K562 (cell line): ENCODE data around the gene MARK2. TPM values are rescaled to one million over a fixed set of nuclear protein-coding genes. Genes with fewer than 3 reads are reported as not detected.

Experiments used
- ATF3 ChIP-seq, 2 experiments: fragments of 450-650 bp in 1 of 2; sonication (generic) in 1 of 2; formaldehyde crosslinking in 1 of 2; IDR thresholded peaks in 1 of 2; conservative IDR thresholded peaks in 1 of 2; 2 replicates each; pipeline versions ENCODE4 v1.6.1 to v1.8.1; 2016 to 2023; ENCODE audit warnings: mild to moderate bottlenecking in 2 of 2, moderate library complexity in 2 of 2, inconsistent platforms in 1 of 2, missing genetic modification reagents in 1 of 2
- C11orf30 ChIP-seq: fragments of 450-650 bp; IDR thresholded peaks from 2 replicates; pipeline ENCODE4 v1.6.1; 2016; ENCODE audit warnings: low read depth, mild to moderate bottlenecking
- CC2D1A ChIP-seq: fragments of 450-650 bp; IDR thresholded peaks from 2 replicates; pipeline ENCODE4 v1.6.1; 2017; ENCODE audit warnings: mild to moderate bottlenecking
- CTCFL ChIP-seq: IDR thresholded peaks from 2 replicates; pipeline ENCODE4 v1.6.1; 2011; ENCODE audit warnings: borderline replicate concordance, low read depth, mild to moderate bottlenecking, moderate library complexity, low read length; ENCODE audit not compliant: insufficient read depth, poor library complexity, severe bottlenecking
- E2F8 ChIP-seq: fragments of 450-650 bp; IDR thresholded peaks from 2 replicates; pipeline ENCODE4 v1.7.1; 2018; ENCODE audit warnings: mild to moderate bottlenecking, low read depth; ENCODE audit not compliant: partially characterized antibody
- HNRNPL ChIP-seq: fragments of 200-400 bp; formaldehyde crosslinking; IDR thresholded peaks from 2 replicates; pipeline ENCODE4 v1.6.1; 2017; ENCODE audit warnings: low read depth, mild to moderate bottlenecking, low read length
- LCOR ChIP-seq: sonication (generic); formaldehyde crosslinking; IDR thresholded peaks from 2 replicates; pipeline ENCODE4 v1.8.0; 2022; ENCODE audit warnings: mild to moderate bottlenecking, missing genetic modification reagents
- MBD2 ChIP-seq: sonication (generic); IDR thresholded peaks from 2 replicates; pipeline ENCODE4 v1.6.1; 2016; ENCODE audit warnings: low read depth, borderline replicate concordance
- MNT ChIP-seq, 2 experiments: fragments of 450-650 bp; conservative IDR thresholded peaks; 2 replicates each; pipeline ENCODE4 v1.6.1; 2017; ENCODE audit warnings: mild to moderate bottlenecking in 2 of 2, moderate library complexity in 2 of 2
- MTF1 ChIP-seq: fragments of 250-450 bp; sonication (Bioruptor Pico); IDR thresholded peaks from 2 replicates; pipeline ENCODE4 v1.9.0; 2021; ENCODE audit warnings: moderate library complexity, mild to moderate bottlenecking, inconsistent platforms, borderline replicate concordance
- NUFIP1 ChIP-seq: fragments of 450-650 bp; IDR thresholded peaks from 2 replicates; pipeline ENCODE4 v1.6.1; 2018; ENCODE audit not compliant: partially characterized antibody
- PHF20 ChIP-seq: fragments of 450-650 bp; IDR thresholded peaks from 2 replicates; pipeline ENCODE4 v1.6.1; 2018; ENCODE audit not compliant: partially characterized antibody
- RB1 ChIP-seq: fragments of 450-650 bp; IDR thresholded peaks from 2 replicates; pipeline ENCODE4 v1.6.1; 2017; ENCODE audit warnings: low read depth, mild to moderate bottlenecking
- ZMIZ1 ChIP-seq, 2 experiments: fragments of 150-350 bp in 1 of 2; IDR thresholded peaks; 2 replicates each; pipeline ENCODE4 v1.6.1; 2012 to 2016; ENCODE audit warnings: low read depth in 2 of 2, low read length in 2 of 2, mild to moderate bottlenecking in 1 of 2, moderate library complexity in 1 of 2
- ZNF146 ChIP-seq: IDR thresholded peaks from one replicate; pipeline ENCODE4 v1.6.1; 2018; ENCODE audit warnings: missing compliant biosample characterization; ENCODE audit not compliant: unreplicated experiment
- polyA plus RNA-seq, 8 experiments: library from polyadenylated mRNA; depleted of rRNA in 4 of 8; stranded (reverse) in 5 of 8; unstranded in 3 of 8; fragments of >200 nt; fragmentation: Nextera tagmentation in 2 of 8; fragmentation: Illumina TruSeq in 1 of 8; extraction: Ambion mirVana in 2 of 8; extraction: Trizol in 1 of 8; gene quantifications; 2 replicates each; pipeline versions ENCODE4 v1.2.1 to v1.2.3, GENCODE V29; 2011 to 2014; ENCODE audit warnings: inconsistent platforms in 1 of 8, missing spikeins in 1 of 8
- total RNA-seq, 7 experiments: library from RNA; depleted of rRNA in 6 of 7; stranded (reverse); fragments of >200 nt in 6 of 7; fragmentation: Illumina TruSeq in 2 of 7; extraction: Trizol in 2 of 7; gene quantifications; 2 replicates each; pipeline versions ENCODE4 v1.2.1 to v1.2.3, GENCODE V29; 2011 to 2021; ENCODE audit warnings: low replicate concordance in 1 of 7

MARK2 gene
- total and polyA plus RNA-seq, 9 of the 15 experiments (the other 6 are each of a cell fraction or from before 2014, with no cell fraction given): 0.32 to 43.5 (median 15.1) TPM

- no peak for TF ChIP-seq MTF1 (CRISPR knock-in tag)
- peak; percentile 25; the same call in 1 of the 2 replicates for TF ChIP-seq RB1
- TF ChIP-seq ZMIZ1 (IDR thresholded peaks at IDR 0.05; ENCODE audit: low read depth in 2 of 2, low read length in 2 of 2): no peak
- no peak for TF ChIP-seq NUFIP1
- peak; percentile 29 for TF ChIP-seq PHF20
- no peak for TF ChIP-seq ATF3 (IDR thresholded peaks at IDR 0.05)
- TF ChIP-seq ATF3 (CRISPR knock-in tag; conservative IDR thresholded peaks at IDR 0.05): no peak
- TF ChIP-seq MBD2: no peak
- TF ChIP-seq CC2D1A: no peak
- peak; percentile 5 for TF ChIP-seq ZNF146 (CRISPR knock-in tag)
- TF ChIP-seq HNRNPL: no peak
- TF ChIP-seq C11orf30: no peak
- TF ChIP-seq LCOR (CRISPR knock-in tag): 0 out of 2 replicates have a peak, but pooled peaks have one; percentile 10
- no peak for TF ChIP-seq E2F8
- TF ChIP-seq MNT (conservative IDR thresholded peaks at IDR 0.05): no peak; a peak in 1 of 4 replicates
- no peak for TF ChIP-seq CTCFL
Observed at GRCh38 chr11:63813563-63814382, 25.1 kb upstream of the MARK2 start (continued).
